Measurements from ENCODE around the gene GAST.
"Not testable (repeated sequence)": the region's sequence is repeated elsewhere in the genome, so short reads cannot be mapped to it uniquely, and the experiment has no call there.

The GAST gene

GRCh38 chr17:41683441-41684007, 28.6 kb upstream of the GAST start:
- no peak for DNase-seq (ENCODE audit: low spot score)

- DNase-seq (ENCODE audit: low spot score): no peak
Observed at GRCh38 chr17:41684035-41684434, 28.1 kb upstream of the GAST start.

GRCh38 chr17:41685753-41686152, 26.4 kb upstream of the GAST start:
- not testable (repeated sequence) for DNase-seq (ENCODE audit: low spot score)

- no peak for DNase-seq (ENCODE audit: low spot score)
Observed at GRCh38 chr17:41686281-41686680, 25.9 kb upstream of the GAST start.

- peak; percentile 75 for DNase-seq (ENCODE audit: low spot score)
Observed at GRCh38 chr17:41687828-41688640, 24.1 kb upstream of the GAST start.

- peak; percentile 99 for DNase-seq (ENCODE audit: low spot score)
Observed at GRCh38 chr17:41688641-41689496, 23.3 kb upstream of the GAST start, which contains the start of gene EIF1. EIF1 (plus strand) TSS chr17:41688885; CDS start chr17:41689039, 154 bp downstream.

GRCh38 chr17:41689497-41690299, 22.4 kb upstream of the GAST start:
- DNase-seq (ENCODE audit: low spot score): peak; percentile 78

- DNase-seq (ENCODE audit: low spot score): no peak
Observed at GRCh38 chr17:41690497-41690896, 21.6 kb upstream of the GAST start.

GRCh38 chr17:41691031-41691777, 20.9 kb upstream of the GAST start:
- no peak for DNase-seq (ENCODE audit: low spot score)

GRCh38 chr17:41692722-41693521, 19.2 kb upstream of the GAST start:
- DNase-seq (ENCODE audit: low spot score): no peak

- no peak for DNase-seq (ENCODE audit: low spot score)
Observed at GRCh38 chr17:41695134-41695661, 16.9 kb upstream of the GAST start.

GRCh38 chr17:41695954-41696757, 16.0 kb upstream of the GAST start:
- peak; percentile 91 for DNase-seq (ENCODE audit: low spot score)

GRCh38 chr17:41697122-41697962, 14.8 kb upstream of the GAST start:
- no peak for DNase-seq (ENCODE audit: low spot score)

- DNase-seq (ENCODE audit: low spot score): not testable (repeated sequence)
Observed at GRCh38 chr17:41700843-41701242, 11.3 kb upstream of the GAST start.

- DNase-seq (ENCODE audit: low spot score): no peak
Observed at GRCh38 chr17:41702712-41703111, 9.4 kb upstream of the GAST start.

GRCh38 chr17:41705271-41705991, 6.7 kb upstream of the GAST start:
- no peak for DNase-seq (ENCODE audit: low spot score)

Measured in RKO (cell line).